ENCODE data around the gene ARHGEF28.

Gene ARHGEF28

GRCh38 chr5:73912821-73913271, 286.9 kb downstream of the ARHGEF28 start:
- no peak for TF ChIP-seq CTCF (conservative IDR thresholded peaks at IDR 0.05; ENCODE audit: low read depth, low read length)
- peak; percentile 40 for DNase-seq (ENCODE audit: low read depth)
- H3K4me3 ChIP-seq (ENCODE audit: low read depth, low read length), result no peak overlapping the region

GRCh38 chr5:73913971-73914370, 288.0 kb downstream of the ARHGEF28 start:
- no peak overlapping the region for H3K4me3 ChIP-seq (ENCODE audit: low read depth, low read length)
- no peak for TF ChIP-seq CTCF (conservative IDR thresholded peaks at IDR 0.05; ENCODE audit: low read depth, low read length)
- DNase-seq (ENCODE audit: low read depth), result no peak

GRCh38 chr5:73915345-73915744, 289.3 kb downstream of the ARHGEF28 start:
- DNase-seq (ENCODE audit: low read depth), result no peak
- no peak overlapping the region for H3K4me3 ChIP-seq (ENCODE audit: low read depth, low read length)
- TF ChIP-seq CTCF (conservative IDR thresholded peaks at IDR 0.05; ENCODE audit: low read depth, low read length), result no peak

- no peak overlapping the region for H3K4me3 ChIP-seq (ENCODE audit: low read depth, low read length)
- no peak for TF ChIP-seq CTCF (conservative IDR thresholded peaks at IDR 0.05; ENCODE audit: low read depth, low read length)
- DNase-seq (ENCODE audit: low read depth), result peak; percentile 57
These were observed 291.4 kb downstream of the ARHGEF28 start for GRCh38 chr5:73917433-73917832.

- no peak overlapping the region for H3K4me3 ChIP-seq (ENCODE audit: low read depth, low read length)
- TF ChIP-seq CTCF (conservative IDR thresholded peaks at IDR 0.05; ENCODE audit: low read depth, low read length), result no peak
These were observed 291.9 kb downstream of the ARHGEF28 start for GRCh38 chr5:73917891-73918290.

GRCh38 chr5:73918791-73919221, 292.8 kb downstream of the ARHGEF28 start:
- no peak overlapping the region for H3K4me3 ChIP-seq (ENCODE audit: low read depth, low read length)
- no peak for DNase-seq (ENCODE audit: low read depth)
- no peak for TF ChIP-seq CTCF (conservative IDR thresholded peaks at IDR 0.05; ENCODE audit: low read depth, low read length)

More at GRCh38 chr5:73917891-73918290, 291.9 kb downstream of the ARHGEF28 start:
- DNase-seq (ENCODE audit: low read depth), result no peak

- TF ChIP-seq CTCF (conservative IDR thresholded peaks at IDR 0.05; ENCODE audit: low read depth, low read length), result no peak
- no peak for DNase-seq (ENCODE audit: low read depth)
- H3K4me3 ChIP-seq (ENCODE audit: low read depth, low read length), result no peak overlapping the region
These were observed 295.7 kb downstream of the ARHGEF28 start for GRCh38 chr5:73921741-73922140.
